ENCODE data around the gene TMEM132D.

Gene TMEM132D

DNA sequence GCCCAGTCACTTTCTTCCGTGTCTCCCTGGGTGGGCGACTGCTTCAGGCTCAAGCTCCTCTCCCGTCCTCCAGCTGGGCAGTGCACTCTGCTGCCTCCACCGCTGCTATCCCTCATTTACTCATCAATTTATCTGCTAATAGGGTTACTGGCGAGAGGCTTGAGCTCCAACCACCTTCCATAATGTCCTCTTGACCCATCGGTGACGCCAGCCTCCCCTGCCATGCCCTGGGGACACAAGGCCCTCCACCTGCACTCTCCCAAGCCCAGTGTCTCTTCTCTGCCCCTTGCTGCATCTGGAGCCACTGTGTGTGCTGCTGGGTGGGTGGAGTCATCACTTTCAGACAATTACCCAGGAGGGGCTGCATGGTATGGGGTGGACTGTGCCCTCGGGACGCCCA lies 78.5 kb downstream of the TMEM132D start:
- DNase-seq (ENCODE audit: low read depth), result no peak

DNA sequence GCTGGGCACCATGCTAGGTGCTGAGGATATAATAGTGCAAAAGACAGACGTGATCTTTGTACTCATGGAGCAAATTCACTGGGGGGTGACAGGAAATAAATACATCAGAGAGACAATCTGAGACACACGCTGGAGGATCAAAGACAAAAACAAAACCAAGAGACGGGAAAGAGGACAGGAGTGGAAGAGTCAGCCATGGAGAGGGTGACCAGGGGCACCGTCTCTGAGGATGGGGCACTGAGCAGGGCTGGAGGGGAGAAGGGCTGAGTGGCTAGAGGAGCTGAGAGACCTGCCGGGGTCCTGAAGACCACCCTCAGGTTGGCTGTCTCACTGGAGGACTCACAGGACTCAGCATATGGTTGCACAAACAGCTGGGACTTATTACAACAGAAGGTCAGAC lies 81.9 kb downstream of the TMEM132D start:
- DNase-seq (ENCODE audit: low read depth), result no peak

DNA sequence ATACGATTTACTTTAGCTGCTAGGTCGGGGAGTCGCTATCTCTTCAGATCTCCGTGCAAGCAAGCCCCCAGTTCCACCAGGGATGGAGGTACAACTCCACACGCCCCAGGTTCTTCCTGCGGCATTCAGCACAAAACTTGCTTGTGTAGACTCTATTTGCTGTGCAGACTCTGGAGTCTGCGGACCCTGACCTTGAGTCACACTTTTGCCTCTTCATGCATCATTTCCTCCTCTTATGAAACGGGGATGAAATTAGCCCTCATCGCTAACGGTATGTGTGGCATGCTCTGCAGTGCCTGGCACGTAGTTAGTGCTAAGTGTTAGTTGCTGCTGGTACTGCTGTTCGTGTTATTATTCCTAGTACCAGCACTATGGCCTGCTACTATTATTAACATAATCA lies 84.4 kb downstream of the TMEM132D start:
- DNase-seq (ENCODE audit: low read depth), result no peak

DNA sequence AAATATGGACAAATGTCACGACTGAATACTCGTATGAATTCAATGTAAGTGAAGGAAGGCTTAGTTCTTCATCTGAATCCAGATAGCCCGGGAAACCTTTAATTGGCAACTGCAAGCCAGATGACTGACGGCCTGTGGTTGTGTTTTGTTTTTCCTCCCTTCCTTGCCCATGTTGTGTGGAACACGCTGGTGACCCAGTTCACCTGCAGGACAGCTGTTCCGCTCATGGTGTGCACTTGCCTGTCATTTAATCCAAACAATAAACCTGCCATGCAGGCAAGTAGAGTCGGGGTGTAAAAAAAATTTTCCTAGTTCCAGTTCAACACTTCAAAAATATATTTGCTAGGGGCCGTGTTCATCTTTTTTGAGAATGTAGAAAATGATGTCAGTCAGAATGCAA lies 88.0 kb downstream of the TMEM132D start:
- DNase-seq (ENCODE audit: low read depth), result no peak

DNA sequence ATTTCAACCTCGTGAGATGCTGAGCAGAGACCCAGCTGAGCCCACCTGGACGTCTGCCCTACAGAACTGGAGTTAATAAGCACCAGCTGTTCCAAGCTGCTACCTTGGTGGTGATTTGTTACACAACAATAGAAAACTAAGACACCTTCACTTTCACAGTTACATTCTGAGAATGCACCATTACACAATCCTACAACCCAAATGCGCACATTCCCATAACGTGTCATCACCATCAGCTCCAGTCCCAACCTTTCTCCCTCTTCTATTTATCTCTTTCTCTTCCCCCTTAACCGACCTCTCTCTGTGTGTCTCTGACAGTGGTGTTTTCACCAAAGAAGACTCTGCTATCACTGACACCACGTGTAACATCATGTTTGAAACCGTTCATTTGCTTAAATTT lies 91.9 kb downstream of the TMEM132D start:
- no peak for DNase-seq (ENCODE audit: low read depth)

DNA sequence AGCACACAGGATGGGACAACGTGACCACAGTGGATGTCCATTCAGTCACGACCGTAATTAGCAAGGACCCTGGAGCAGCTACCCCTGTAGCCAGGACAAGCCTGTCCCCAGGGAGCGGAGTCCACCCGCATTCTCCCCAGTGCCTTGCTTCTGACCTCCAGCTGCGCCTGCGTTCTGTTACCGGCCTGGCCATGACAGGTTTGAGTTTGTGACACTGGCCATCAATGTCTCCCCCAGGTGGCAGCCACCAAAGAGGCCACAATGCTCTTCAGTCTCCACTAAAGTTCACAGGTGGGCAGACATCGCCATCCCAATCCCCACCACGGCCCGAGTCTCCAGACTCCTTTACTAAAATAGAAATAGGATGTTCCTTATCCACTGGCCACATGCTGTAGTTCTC lies 96.7 kb downstream of the TMEM132D start:
- DNase-seq (ENCODE audit: low read depth), result no peak

DNA sequence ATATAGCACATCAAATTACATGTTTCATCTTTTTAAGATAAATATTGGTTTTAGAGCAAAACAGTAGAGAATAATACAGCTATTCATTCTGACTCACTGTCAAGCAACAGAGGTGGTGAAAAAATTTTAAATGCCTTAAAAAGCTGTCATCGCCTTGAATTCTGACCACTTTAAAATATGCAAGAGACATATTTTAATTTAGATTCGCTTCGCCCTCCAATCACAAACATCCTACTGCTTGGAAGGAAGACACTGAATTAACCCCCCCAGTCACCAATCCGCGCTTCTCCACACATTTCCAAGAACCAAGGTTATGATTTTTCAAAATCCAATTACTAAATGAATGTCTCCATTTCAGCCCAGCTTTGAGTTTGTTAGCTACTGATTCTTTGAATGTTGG lies 112.4 kb downstream of the TMEM132D start:
- DNase-seq (ENCODE audit: low read depth), result no peak

DNA sequence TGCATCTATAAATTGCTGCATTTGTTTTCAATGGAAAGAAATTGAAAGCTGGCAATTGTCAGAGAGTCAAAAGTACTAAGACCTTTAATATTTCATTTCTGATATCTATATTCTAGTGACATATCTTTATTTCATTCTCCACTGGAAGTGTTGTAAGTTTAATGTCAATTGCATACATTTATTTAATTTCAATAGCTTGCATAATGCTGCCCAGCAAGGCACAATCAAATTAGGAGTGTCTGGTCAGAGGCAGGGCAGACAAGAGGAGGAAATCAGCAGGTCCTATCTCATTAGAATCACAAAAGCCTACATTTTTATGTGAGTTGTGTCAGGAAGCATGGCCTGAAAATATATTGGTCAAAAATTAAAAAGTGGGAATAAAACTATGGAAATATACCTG lies 112.9 kb downstream of the TMEM132D start:
- DNase-seq (ENCODE audit: low read depth), result no peak

DNA sequence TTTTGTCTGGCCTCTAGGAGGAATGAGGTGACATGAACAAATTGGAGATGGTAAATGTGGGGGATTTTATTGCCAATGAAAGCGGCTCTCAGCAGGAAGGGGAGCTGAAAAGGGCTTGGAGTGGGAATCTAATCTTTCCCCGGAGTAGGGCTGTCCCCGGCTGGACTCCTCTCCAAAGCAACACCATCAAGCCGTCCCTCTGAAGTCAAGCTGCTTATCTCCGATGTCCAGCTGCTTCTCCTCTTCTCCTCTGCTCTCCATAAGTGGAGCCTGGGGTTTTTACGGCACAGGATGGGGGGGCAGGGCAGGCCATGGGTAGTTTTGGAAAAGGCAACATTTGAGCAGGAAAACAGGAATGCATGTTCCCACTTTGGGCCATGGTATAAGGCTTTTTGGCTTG lies 113.5 kb downstream of the TMEM132D start:
- no peak for DNase-seq (ENCODE audit: low read depth)

DNA sequence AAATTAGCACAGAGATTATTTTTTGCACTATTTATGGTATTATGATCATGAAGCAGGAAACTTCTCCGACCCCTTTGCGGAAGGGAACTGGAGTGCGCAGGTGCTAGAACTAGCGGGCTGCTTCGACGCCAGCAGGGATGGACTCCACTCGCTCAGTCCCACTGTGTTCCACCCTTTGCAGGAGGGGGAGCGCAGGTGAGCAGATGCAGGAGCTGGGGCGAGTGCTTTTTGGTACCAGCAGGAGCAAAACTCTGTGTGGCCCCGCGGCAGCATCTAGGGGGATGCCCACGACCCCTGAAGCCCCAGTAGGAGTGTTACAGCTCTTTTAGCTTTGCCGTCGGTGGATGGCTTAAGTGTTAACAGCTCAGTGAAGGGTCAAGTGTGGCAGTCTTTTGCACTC lies 113.9 kb downstream of the TMEM132D start:
- DNase-seq (ENCODE audit: low read depth), result no peak

DNA sequence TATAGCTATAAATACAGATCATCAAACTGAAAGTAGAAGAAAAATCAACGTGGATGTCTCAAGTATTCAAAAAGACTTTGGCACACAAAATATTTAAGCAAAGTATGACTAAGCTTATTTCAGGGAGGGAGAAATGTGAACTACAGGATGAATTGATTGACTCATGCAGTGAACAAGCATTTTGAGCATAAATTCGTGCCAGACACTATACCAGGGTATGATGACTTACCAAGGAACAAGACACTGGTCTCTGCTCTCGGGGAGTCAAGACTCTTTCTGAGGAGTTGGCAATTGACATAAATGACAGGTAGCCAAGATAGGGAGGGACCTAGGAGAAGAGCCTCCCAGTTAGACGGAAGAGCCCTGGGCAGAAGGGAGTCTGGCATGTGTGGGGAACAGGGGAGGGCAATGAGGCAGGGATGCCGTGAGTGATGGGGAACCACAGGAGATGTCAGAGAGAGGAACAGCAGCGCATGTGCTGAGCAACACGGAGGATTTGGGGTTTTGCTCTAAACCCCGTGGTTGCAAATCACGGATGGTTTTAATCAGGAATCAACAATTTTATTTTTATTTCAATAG lies 115.2 kb downstream of the TMEM132D start:
- DNase-seq (ENCODE audit: low read depth), result no peak

DNA sequence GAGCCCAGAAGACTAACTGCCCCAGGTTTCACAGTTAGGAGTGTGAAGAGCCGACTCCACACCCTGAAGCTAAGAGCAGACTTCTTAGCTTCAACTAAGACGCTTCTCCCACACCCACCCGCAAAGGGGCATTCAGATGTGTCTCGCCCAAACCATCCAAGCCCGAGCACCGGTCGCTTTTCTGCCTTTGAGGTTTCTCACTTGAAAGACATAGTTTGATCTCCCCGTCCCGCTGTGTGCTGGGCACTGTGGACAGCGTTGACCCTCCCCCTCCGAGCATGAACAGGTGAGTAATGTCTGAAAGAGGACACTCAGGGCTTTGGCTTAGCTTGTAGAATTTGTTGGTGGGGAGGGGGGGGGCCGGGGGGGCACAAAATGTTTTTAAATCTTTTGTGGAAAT lies 123.8 kb downstream of the TMEM132D start:
- no peak for DNase-seq (ENCODE audit: low read depth)

DNA sequence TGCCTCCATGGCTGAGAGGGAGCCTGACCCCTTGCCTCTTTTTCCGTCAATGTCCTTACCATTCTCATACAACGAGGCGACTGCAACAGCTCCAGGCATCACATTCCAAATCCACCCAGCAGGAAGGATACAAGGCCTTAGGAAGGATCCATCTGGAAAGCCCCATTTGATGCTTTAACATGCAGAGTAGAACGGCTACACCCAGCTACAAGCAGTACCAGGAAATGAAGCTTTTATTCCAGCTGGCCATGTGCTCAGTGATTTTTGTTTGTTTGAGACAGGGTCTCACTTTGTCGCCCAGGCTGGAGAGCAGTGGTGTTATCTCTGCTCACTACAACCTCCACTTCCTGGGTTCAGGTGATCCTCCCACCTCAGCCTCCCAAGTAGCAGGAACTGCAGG lies 124.8 kb downstream of the TMEM132D start:
- no peak for DNase-seq (ENCODE audit: low read depth)

DNA sequence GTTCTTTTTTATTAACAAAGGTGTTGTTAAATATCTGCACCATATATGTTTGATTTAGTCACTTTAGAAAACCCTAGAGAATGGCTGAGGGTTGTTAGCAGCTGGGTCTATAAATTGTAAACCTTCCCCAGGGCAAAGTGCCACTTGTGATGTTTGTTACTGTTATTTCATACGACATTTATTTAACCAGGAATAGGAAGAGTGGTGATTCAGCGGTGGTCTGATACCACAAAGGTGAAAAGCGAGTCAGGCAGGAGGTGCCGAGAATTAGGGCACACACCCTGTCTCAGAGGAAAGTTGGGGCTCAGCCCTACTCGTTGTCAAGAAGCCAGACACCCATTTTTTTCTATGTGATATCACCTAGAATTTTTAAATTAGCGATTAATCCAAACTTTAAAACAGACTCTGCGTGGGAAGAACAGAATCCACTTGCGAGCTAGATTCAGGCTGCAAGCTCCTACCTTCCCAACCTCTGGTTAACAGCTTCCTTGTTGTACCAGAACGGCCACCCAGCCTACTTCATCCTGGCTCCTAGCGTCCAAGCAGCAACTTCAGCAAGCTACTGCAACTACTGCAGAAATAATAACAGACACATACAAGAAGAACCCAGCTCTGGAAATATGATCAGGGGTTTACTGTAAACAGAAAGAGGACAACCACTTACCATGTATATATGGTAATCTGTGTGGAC lies 126.7 kb downstream of the TMEM132D start:
- DNase-seq (ENCODE audit: low read depth), result no peak

DNA sequence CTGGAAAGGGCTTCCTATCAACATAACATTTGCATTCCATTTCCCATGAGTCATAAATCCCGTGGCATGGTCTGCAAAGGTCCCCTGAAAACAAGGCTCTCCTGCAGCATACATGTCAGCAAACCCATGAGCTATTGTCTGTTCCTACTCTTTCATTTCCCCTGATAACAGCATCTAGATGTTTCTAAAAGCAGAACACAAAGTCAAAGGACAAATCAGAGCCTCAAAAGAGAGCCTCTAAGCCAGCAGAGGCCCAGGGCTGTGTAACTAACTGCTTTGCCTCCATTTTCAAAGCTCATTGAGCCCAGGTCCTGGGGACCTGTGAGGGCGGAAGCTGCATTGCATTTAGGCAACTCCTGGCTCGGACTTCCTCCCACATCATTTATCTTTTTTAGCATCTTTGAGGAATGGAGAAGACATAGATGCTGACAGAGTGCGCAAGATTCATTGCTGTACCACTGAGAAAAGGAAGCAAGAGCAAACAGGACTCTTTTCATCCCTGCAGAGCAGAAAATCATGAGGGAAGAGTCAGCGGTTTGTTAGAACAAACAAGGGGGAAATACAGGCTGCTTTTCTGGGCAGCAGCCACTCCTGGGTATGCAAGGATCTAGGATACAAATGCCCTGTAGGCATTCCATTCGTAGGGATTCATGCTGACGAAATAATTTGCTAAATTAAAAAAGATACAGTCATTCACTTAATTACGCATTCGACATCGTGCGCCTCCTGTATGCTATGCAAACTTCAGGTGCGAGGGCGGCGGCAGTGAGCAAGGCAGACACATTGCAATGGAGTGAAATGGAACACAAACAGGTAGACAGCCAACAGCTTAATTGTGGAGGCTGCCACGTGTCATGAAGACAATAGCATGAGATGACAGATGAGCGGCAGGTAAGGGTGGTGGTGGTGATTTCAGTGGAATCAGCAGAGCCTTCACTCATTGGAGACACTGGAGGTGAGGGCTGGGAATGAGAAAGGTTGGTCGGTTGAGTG lies 131.0 kb downstream of the TMEM132D start:
- DNase-seq (ENCODE audit: low read depth), result no peak

DNA sequence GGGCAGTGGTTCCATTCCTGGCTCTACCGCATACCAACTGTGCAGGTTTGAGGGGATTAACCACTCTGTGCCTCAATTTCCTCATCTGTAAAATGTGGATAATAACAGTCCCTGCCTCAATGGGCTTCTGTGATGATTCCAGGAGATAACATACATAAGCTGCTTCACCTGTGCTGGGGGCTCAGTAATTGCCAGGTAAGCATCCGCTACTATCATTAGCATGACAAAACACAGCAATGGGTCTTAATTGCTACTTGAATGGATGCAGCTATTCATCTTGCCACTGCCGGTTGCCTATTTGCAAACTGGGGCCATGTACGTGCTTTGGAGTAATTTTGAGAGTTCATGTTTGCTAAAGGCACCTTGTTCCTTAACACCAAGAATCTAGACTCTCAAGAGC lies 132.6 kb downstream of the TMEM132D start:
- no peak for DNase-seq (ENCODE audit: low read depth)

DNA sequence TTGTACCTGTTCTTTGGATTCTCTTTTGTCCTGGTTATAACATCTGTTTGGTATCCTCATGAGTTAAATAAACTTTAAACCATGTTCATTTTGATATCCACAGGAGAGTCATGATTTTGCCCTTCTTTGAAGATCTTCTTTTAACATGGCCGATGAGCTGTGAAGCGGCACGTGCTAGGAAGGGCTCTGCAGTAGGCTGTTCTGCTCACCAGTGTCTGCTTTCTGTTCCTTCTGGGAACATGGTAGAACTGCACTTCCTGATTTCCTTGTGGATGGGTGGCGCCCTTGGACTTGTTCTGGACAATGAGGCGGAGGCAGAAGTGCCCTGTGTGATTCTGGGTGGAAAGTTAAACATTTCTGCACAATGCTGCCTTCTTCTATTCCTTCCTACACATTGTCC lies 138.1 kb downstream of the TMEM132D start:
- DNase-seq (ENCODE audit: low read depth), result no peak

DNA sequence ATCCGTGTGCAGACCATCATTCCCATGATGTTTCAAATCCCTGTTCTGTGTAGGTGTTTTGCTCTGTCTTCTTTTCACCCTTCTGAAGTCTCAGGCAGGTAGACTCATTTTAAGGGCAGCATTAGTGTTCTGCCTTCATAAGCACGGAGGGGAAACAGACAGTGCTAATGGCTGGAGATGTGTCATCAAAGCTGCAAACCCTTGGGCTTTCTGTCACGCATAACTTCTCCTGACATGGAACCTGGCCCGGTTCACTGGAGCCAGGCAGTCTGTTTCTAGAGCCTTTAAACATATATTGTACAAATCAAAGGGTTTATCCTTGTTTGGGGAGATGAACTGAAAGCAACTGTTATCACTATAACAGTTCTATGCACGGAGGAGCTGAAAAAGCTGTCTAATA lies 141.4 kb downstream of the TMEM132D start:
- no peak for DNase-seq (ENCODE audit: low read depth)

DNA sequence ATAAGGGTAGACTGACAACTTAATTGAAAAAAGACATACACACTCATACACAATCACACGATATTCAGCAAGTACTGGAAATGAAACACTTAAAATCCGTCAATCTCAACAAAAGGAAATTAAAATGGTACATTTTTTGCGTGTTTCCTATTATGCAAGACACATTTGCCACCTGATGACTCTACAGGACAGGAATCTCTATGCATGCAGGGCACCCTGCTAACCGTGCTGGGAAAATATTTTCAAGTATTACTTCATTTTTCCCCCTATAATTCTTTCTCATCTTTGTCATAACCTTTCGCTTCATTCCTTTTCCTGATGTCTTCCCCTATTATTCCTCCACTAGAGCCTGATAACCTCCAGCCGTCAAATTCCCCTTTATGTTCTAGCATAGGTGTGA lies 150.2 kb downstream of the TMEM132D start:
- no peak for DNase-seq (ENCODE audit: low read depth)

DNA sequence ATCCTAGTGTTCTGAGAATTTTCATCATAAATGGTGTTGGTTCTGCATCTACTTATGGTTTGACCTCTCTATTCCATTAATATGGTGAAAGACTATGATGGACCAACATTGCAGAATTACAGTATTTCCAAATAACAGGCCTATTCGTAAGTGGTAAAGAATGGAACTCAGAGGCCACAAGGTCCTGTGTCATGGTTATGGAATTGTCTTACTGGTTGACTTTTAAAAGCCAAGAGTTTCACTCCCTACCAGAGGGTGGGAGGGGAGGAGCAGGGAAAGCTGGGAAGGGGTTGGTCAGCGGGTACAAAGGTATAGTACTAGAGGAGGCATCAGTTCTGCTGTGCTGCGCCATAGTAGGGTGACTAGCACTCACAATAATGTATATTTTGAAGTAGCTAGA lies 153.4 kb downstream of the TMEM132D start:
- no peak for DNase-seq (ENCODE audit: low read depth)

DNA sequence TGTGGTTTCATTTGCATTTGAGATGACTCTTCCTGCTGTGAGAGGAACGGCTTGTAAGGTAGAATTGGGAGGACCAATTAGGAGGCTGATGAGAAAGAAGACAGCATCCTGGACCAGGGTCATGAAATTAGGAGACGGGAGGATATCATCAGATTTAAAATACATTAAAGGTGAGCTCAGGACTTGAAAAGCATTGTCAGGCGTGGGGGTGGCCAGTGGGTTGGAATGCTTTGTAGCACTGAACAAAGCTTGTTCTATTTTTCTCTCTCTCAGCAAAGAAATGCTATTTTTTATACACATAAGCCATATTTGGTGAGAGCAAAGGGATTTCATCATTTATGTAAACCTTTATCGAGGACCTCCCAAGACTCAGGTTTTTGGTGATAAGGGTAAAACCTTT lies 157.5 kb downstream of the TMEM132D start:
- DNase-seq (ENCODE audit: low read depth), result no peak

DNA sequence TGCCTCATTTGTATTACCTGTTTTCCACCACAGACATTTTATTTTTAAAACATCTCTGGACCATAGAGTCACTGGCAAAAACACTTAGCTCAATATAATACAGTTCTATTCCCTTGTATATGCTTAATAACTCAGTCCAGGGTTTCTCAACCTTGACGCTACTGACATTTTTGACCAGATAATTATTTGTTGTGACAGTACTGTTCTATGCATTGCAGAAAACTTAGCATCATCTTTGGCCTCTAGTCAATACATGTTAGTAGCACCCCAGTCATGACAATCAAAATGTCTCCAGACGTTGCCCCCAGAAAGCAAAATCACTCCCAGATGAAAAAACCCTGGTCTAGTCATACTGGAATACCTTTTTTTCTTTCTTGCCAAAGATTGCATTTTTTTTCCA lies 174.7 kb downstream of the TMEM132D start:
- no peak for DNase-seq (ENCODE audit: low read depth)

DNA sequence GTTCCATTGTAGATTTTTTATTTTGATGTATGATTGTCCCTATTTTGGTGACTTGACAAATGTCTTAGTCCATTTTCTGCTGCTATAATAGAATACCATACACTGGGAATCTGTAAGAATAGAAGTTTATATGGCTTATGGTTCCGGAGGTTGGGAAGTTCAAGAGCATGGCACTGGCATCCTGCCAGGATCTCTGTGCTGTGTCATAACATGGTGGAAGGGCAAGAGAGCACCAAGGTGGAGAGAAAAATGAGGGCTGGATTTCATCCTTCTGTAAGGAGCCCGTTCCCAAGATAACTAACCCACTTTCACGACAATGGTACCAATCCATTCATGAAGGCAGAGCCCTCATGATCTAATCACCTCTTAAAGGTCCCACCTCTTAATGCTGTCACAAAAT lies 176.7 kb downstream of the TMEM132D start:
- DNase-seq (ENCODE audit: low read depth), result no peak

All from fibroblast of gingiva (primary cell).